ENCODE data around the gene ACTL10.

Gene ACTL10

GRCh38 chr20:33677991-33678702 is 11.4 kb downstream of the ACTL10 start:
- DNase-seq: no peak

GRCh38 chr20:33679758-33680485 is 13.2 kb downstream of the ACTL10 start:
- no peak for DNase-seq

DNA sequence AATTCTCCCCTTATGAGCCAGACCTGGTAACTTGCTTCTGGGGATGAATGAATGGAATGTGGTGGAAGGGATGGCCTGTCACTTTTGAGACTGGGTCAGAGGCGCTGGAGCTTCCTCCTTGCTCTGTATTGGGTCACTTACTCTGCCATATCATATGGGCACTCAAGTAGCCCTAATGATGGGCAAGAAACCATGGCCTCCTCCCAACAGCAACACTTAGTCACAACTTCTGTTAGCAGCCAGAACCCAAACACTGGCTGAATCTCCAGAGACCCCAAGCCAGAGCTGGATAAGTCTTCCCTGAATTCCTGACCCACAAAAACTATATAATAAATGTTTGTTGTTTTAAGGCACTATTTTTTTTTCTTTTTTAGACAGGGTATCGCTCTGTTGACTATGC is 13.9 kb downstream of the ACTL10 start:
- peak; percentile 29 for DNase-seq

DNA sequence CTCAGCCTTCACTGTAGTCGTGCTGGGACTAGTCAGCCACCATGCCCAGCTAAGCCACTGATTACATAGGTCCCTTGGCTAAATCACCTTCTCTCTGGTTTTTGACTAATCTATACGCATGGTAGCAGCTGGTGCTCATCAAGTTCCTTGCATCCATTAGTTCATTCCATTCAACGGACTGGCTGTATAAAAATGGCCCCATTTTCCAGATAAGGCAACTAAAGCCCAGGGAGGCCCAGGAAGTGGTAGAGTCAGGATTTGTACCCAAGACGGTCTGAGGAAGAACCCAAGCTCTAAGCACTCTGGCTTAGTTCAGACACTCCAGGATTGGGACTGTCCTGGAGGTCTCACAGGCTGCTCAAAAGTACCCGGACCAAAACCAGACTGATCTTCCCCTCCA is 14.5 kb downstream of the ACTL10 start:
- no peak for DNase-seq

DNA sequence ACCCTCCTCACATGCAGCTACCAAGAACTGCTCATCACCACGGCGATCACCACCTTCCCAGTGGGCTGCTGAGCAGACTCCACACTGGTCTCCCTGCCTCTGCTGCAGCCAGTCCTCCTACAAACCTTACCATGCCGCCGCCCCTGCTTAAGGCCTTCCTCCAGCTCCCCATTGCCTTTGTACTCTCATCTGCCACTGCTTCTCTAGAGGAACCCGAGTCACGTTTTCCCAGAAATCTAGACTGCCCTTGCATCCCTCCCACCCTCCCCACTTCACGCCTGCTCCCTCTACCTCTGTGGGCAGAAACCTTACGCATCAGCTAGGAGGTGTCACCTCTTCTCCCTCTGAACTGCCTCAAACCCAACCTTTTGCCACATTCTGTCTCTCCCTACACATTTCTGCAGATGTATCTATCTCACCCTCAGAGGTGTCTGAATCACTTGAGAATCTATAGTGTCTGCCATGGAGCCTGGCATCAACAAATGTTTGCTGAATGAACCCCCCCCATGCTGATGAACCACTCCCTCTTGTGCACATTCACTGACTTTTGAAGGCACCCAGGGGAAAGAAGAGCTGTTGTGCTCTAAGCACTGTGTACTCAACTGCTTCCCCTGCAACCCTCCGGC is 15.1 kb downstream of the ACTL10 start:
- DNase-seq: no peak

- no peak for DNase-seq
Measured at GRCh38 chr20:33684533-33685327, 18.0 kb downstream of the ACTL10 start.

- DNase-seq: peak; percentile 51
Measured at GRCh38 chr20:33685328-33686099, 18.8 kb downstream of the ACTL10 start.

DNA sequence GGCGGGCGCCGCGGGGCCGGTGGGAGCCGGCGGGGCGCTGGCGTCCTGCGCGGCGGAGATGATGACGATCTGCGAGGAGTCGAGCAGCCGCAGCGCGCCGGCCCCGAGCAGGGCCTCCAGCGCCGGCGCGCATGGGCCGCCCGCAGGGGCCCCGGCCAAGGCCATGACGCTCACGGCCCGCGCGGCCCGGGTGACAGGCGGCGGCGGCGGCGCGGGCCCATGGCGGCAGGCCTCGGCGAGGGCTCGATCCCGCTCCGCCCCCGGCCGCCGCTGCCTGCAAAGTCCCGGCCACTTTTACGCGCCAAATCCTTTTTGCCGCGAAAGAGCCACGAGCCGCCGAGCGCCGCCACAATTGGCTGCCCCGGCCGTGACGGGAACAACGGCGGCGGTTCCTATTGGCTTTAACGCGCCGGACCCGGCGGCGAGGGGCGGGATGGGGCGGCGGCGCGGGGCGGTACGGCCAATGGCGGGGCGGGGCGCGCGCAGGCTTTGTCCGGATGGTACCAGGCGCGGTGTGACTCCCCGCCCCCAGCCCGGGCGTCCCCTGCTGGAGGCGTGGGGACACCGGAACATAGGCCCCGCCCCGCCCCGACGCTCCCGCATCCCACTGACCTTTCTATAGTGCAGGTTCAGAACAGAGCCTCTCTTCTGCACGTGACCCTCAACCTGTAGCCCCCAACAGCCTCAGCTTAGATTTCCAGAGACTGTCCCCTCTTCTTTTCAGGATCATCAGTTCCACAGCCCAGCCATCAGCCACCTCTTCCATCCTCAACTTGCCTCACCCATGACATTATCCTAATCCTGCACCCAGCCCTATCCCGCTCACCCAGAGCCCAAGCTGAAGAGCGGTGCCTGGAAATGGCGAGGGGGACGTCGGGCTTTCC is 19.6 kb downstream of the ACTL10 start, which contains the start of gene E2F1:
Gene E2F1, minus strand, starts transcription at position 286 of the 884 bp plus-strand sequence. Its CDS starts 121 bp downstream, at position 165.
- DNase-seq: peak; percentile 96

DNA sequence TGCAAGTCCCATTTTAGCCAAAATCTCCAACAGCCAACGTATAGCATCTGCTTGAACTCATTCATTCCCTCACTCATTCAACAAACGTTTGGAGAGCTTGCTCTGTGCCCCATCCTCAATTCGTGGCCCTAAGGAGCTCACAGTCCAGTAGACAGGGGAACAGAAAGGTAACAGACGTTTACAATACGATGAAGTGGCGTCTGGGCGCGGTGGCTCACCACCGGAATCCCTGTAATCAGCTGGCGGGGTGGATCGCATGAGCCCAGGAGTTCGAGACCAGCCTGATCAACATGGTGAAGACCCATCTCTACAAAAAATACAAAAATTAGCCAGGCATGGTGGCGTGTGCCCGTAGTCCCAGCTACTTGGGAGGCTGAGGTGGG is 20.2 kb downstream of the ACTL10 start:
- DNase-seq: no peak

- DNase-seq: peak; percentile 39
Measured at GRCh38 chr20:33687370-33687915, 20.7 kb downstream of the ACTL10 start.

DNA sequence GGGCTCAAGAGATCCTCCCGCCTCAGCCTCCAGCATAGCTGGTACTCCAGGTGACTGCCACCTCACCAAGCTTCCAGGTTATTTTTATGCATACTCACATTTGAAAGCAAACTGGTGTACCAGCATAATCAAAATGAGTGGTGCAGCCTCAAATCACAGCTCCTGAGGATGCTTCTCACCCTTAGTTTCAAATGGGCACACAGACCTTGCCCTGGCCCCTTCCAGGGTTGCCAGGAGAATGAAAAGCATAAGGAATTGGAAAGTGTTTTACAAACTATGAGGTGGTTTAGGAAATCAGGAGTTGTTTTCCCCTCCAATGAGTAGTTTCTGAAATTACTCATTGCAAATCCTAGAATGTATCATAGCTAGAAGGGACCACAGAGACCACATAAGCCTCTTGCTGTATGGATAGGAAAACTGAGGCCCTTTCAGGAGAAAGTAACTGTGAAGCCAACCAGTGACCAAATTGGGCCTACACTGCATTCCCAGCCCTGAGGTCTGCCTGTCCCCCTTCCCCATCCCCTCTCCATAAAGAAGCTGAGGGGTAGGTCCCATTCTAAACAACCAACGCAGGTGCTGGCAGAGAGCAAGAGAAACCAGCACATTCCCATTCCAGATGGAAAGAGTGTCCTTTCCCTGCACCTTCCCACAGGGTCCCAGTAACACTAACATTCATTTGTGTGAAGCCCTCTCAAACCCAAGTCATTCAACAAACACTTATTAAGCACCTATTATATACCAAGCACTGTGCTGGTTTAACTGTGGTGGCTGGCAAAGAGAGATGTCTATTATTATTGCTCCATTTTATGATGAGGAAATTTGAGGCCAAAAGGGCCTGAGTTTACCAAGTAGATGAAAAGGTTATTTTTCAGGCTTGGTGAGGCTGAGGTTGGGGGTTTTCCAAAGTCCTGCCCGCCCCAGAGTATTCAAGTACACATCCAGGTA is 21.5 kb downstream of the ACTL10 start:
- no peak for DNase-seq

DNA sequence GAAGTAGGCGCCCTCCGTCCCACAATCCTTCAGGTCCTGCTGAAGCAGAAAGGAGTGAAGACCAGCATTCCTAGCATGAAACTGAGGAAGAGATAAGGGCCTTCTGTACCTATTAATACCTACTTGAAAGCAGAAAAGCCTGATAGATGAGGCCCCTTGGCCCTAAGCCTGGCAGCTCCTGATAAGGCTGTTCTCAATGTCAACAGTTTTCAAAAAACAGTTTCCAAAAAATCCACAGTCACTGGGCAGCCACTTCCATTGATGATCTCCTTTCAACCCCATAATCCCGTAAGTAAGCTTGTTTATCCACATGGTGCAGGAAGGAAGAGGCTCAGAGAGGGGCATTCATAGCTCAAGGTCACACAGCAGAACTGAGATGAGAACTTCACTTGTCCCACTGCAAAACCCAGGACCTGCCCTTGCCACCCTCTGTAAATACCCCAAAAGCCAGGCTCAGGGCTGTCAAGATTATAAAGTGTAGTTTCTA is 22.2 kb downstream of the ACTL10 start:
- DNase-seq: no peak

GRCh38 chr20:33689493-33689892 is 22.8 kb downstream of the ACTL10 start:
- no peak for DNase-seq

DNA sequence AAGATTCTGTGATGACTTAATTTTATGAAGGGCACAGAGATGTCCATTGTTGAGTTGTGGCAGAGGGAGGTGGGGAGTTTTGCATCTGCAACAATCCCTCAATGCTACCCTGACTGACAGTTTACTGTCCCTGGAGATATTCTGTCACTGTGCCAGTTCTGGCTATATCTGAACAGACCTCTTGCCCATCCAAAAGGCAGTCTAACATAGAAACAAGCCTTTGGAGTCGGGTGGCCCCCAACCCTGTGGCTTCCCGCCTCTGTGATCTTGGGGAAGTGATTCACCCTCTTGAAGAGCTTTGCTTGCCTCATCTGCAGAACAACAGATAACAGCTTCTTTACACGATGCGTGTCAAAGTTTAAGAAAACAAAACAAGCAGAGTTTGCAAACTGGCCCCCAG is 23.2 kb downstream of the ACTL10 start:
- peak; percentile 59 for DNase-seq

DNA sequence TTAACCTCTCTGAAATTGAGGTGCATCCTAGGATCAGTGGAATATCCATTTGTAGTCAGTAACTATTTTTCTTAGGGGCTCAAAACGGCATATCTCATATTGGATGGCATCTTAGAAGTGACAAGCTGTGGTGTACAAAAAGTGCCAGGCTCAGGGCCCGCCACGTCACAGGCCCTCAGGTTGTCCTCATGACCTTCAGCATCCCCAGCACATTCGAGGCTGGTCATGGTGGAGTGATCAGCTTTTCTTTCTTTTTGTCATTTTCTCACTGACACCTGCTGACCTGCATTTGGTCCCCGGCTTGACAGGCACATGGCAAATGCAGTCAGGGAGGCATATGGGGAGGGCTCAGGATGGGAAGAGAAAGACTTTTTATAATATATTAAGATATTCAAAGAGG is 26.5 kb downstream of the ACTL10 start:
- no peak for DNase-seq

DNA sequence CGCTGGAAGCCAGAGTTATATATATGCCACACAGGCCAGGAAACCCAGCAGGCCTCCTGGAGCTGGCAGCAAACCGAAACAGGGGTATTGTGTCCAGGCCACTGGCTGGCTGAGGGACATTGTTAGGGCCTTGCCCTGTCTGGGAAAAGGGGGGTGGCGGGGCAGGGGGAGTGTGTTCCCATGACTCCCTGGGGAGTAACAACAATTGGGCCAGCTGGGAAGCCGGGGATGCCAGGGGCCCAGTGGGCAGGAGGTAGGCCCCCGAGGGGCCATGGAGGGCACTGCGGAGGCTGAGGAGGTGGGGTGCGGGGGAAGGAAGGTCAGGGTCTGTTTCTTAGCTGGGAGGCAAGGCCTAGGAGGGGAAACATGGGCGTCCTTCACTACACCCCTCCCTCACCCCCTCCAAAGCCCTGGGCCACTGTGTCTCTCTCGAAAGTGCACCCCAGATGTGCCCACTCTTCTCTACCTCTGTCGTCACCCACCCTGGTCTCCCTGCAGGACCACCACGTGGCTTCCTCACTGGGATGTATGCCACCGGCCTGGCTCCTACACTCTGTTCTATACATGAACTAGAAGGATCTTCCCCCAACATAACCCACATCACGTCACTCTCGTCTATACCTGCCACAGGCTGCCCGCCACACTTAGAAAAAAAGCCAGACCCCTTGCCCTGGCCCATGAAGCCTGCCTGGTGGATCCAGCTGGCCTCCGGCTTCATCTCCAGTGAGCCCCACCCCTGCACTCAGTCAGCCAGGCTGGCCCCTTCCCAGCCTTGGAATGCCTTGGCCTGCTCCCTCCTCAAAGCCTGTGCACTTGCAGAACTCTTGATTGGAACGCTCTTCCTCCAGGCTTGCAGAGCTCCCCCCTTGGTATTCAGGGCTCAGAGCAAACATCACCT is 27.2 kb downstream of the ACTL10 start:
- no peak for DNase-seq

GRCh38 chr20:33694639-33695012 is 27.9 kb downstream of the ACTL10 start:
- no peak for DNase-seq

- no peak for DNase-seq
Measured at GRCh38 chr20:33696448-33696847, 29.7 kb downstream of the ACTL10 start.

DNA sequence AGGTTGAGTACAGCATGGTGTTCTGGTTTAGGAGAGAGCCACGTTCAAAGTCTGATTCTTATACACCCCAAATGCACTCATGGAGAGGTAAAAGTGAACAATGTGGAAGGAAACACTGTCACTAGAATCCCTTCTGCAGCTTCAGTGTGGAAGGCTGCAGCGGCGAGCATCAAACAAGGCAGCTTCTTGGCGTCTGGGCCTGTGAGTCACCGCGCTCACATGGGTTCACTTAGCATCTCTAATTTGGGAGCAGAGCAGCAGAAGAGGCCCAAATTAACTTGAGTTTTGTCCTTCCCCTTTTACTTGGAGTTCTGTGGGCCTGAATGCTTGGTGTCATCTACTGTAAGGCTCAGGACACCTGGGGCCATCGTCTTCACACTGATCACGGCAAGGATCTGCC is 30.4 kb downstream of the ACTL10 start:
- DNase-seq: peak; percentile 57

All from EL (cell line).